MM.1S (cell line): Measurements from ENCODE around the gene KCNQ1.

Experiments
- CTCF ChIP-seq: fragments of 300-600 bp; sonication (generic); IDR thresholded peaks from 2 replicates; pipeline ENCODE4 v1.5.1; 2016; ENCODE audit warnings: antibody characterized with exemption, low read length, mixed read lengths
- EZH2 ChIP-seq: fragments of 300-600 bp; sonication (generic); optimal IDR thresholded peaks from 2 replicates; pipeline ENCODE3; 2017; ENCODE audit warnings: low read depth, mild to moderate bottlenecking, antibody characterized with exemption, low read length, mixed read lengths

GRCh38 chr11:2521733-2522630, 77.2 kb downstream of the KCNQ1 start:
- TF ChIP-seq EZH2 (no peak), CTCF (no peak)
